ENCODE results near the gene SETBP1.

SETBP1 gene

DNA sequence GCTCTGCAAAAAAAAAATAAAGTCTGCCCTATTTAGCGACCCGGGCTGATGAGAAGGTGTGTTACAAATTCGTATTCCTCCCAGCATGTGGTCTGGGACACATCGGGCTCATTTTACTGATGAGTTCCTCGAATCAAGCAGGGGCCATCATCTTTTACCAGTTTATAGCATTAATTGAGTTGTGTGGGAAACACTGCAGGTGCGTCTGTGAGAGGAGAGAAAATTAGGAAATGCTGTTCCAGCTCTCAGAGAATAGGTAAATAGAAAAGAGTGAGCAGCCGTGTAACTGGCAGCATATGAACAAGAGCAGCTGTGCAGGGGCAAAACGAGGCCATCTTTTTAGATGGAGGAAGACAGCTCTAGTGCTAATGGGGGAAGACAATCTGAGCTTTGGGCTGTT is 216.7 kb downstream of the SETBP1 start:
- TF ChIP-seq Cebpa-rat (IDR thresholded peaks at IDR 0.05), result no peak

GRCh38 chr18:44897816-44898215 is 217.1 kb downstream of the SETBP1 start:
- H4K20me1 ChIP-seq, result no peaks in the 10 kb centered on the region
- no peak for TF ChIP-seq Cebpa-rat (IDR thresholded peaks at IDR 0.05)
- H3K27ac ChIP-seq, result no peak overlapping the region
- no peaks in the 10 kb centered on the region for H3K36me3 ChIP-seq
- no peaks in the 10 kb centered on the region for H3K9me3 ChIP-seq
- H3K27me3 ChIP-seq, result no peaks in the 10 kb centered on the region
- peaks cover 15% of the 10 kb centered on the region for H3K4me1 ChIP-seq
- no peak overlapping the region for H3K4me3 ChIP-seq
- no peak overlapping the region for H3K9ac ChIP-seq
- no peak overlapping the region for H3K4me2 ChIP-seq

More for the DNA sequence above, 216.7 kb downstream of the SETBP1 start:
- no peak overlapping the region for H3K9ac ChIP-seq
- H3K4me1 ChIP-seq, result peaks cover 15% of the 10 kb centered on the region
- no peaks in the 10 kb centered on the region for H3K27me3 ChIP-seq
- H3K27ac ChIP-seq, result no peak overlapping the region
- H3K4me2 ChIP-seq, result no peak overlapping the region
- no peaks in the 10 kb centered on the region for H4K20me1 ChIP-seq
- H3K9me3 ChIP-seq, result 0 out of 2 replicates have a peak, but pooled peaks cover under 1% of the 10 kb centered on the region
- H3K4me3 ChIP-seq, result no peak overlapping the region
- no peaks in the 10 kb centered on the region for H3K36me3 ChIP-seq

DNA sequence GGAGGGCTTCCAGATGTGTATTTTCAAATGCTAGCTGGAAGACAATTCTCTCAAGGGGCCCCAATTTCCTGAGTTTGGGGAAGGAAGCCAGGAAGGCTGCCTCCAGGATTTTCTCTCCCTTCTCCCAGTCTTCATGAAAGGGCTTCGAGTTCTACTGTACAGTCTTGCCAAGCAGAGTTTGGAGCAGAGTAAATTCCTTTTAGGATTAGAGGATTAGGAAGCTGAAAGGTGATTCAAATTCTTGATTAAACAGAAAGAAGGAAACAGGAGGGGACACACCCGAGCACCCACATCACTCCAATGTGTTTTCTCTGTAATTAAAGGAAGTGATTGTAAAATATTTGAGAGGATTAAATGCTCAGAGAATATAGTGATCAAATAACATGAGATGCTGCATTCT is 217.8 kb downstream of the SETBP1 start:
- Histone ChIP-seq H4K20me1 (no peaks in the 10 kb centered on the region), H3K4me3 (no peak overlapping the region), H3K36me3 (no peaks in the 10 kb centered on the region), H3K27me3 (no peaks in the 10 kb centered on the region), H3K9ac (no peak overlapping the region), H3K4me1 (peaks cover 15% of the 10 kb centered on the region), H3K4me2 (no peak overlapping the region), H3K27ac (no peak overlapping the region), H3K9me3 (no peaks in the 10 kb centered on the region)
- TF ChIP-seq Cebpa-rat (IDR thresholded peaks at IDR 0.05), result no peak

DNA sequence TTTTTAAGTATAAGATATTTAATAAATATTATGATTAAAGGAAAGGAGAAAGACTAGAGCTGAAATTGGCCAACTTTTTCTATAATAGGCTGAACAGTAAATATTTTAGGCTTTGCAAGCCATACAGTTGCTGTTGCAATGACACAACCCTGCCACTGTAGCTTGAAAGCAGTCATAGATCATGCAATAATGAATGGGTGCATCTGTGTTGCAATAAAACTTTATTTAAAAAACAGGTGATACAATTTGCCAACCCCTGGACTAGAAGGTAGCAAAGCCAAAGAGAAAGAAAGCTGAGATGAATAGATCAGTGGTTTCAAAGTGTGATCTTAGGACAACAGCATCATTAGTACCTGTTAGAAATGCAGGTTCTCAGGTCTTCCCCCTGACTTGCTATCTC is 219.1 kb downstream of the SETBP1 start:
- Histone ChIP-seq H3K36me3 (no peaks in the 10 kb centered on the region), H3K27ac (no peak overlapping the region), H3K9me3 (peaks cover 4% of the 10 kb centered on the region; the same call in 1 of the 2 replicates), H4K20me1 (no peaks in the 10 kb centered on the region), H3K4me3 (no peak overlapping the region), H3K27me3 (no peaks in the 10 kb centered on the region), H3K4me2 (no peak overlapping the region), H3K9ac (no peak overlapping the region), H3K4me1 (peaks cover 15% of the 10 kb centered on the region)
- no peak for TF ChIP-seq Cebpa-rat (IDR thresholded peaks at IDR 0.05)

- H3K27me3 ChIP-seq, result no peaks in the 10 kb centered on the region
- H3K9me3 ChIP-seq, result peaks cover 4% of the 10 kb centered on the region; the same call in 1 of the 2 replicates
- no peak overlapping the region for H3K27ac ChIP-seq
- H4K20me1 ChIP-seq, result no peaks in the 10 kb centered on the region
- H3K4me3 ChIP-seq, result no peak overlapping the region
- peaks cover 12% of the 10 kb centered on the region for H3K4me1 ChIP-seq
- H3K36me3 ChIP-seq, result no peaks in the 10 kb centered on the region
- H3K4me2 ChIP-seq, result peak overlapping the region; percentile 58
- no peak overlapping the region for H3K9ac ChIP-seq
- no peak for TF ChIP-seq Cebpa-rat (IDR thresholded peaks at IDR 0.05)
Measured at GRCh38 chr18:44900627-44901026, 219.9 kb downstream of the SETBP1 start.

DNA sequence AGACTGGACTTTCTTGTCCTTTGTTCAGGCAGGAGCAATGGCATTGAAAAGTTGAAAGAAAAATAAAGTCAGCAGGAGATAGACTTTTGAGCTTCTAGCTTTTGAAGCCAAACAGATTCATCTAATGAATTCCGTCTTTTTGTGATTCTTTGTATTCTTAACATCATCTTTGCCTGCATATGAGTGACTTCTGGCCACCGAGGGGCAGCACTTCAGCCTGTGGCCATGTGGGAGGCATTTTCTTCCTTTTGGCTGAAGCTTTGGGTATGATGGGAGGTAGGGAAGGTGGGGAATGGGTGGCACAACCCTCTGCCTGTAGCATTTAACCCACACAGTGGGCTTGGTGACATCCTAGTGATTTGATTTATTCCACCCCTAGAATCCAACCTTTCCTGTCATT is 220.6 kb downstream of the SETBP1 start:
- TF ChIP-seq Cebpa-rat (IDR thresholded peaks at IDR 0.05), result no peak
- no peak overlapping the region for H3K4me2 ChIP-seq
- no peak overlapping the region for H3K4me3 ChIP-seq
- peaks cover 4% of the 10 kb centered on the region; the same call in 1 of the 2 replicates for H3K9me3 ChIP-seq
- H3K27me3 ChIP-seq, result no peaks in the 10 kb centered on the region
- no peaks in the 10 kb centered on the region for H3K36me3 ChIP-seq
- H3K4me1 ChIP-seq, result peaks cover 12% of the 10 kb centered on the region
- H4K20me1 ChIP-seq, result no peaks in the 10 kb centered on the region
- H3K27ac ChIP-seq, result no peak overlapping the region
- no peak overlapping the region for H3K9ac ChIP-seq

DNA sequence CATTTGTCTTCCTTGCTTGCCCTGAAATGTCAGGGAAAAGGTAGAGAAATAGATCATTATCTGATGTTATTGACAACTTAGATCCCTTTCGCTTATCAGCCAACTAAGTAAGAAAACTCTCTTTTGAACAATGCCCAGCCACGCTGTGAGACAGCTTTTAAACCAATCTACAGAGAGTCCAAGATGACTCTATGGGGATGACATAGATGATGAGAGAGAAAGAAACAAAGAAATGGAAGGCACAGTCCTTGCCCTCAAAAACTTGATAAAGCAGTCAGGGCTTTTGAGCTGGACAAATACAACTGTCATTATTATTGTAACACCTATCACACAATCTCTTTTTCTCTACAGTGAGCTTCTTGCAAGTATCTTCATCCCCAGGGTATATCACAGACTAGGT is 222.6 kb downstream of the SETBP1 start:
- TF ChIP-seq Cebpa-rat (IDR thresholded peaks at IDR 0.05), result no peak
- H3K9ac ChIP-seq, result no peak overlapping the region
- peaks cover 4% of the 10 kb centered on the region; the same call in 1 of the 2 replicates for H3K9me3 ChIP-seq
- no peaks in the 10 kb centered on the region for H4K20me1 ChIP-seq
- H3K4me1 ChIP-seq, result peaks cover 12% of the 10 kb centered on the region
- no peaks in the 10 kb centered on the region for H3K36me3 ChIP-seq
- no peak overlapping the region for H3K4me2 ChIP-seq
- no peaks in the 10 kb centered on the region for H3K27me3 ChIP-seq
- H3K27ac ChIP-seq, result no peak overlapping the region
- no peak overlapping the region for H3K4me3 ChIP-seq

DNA sequence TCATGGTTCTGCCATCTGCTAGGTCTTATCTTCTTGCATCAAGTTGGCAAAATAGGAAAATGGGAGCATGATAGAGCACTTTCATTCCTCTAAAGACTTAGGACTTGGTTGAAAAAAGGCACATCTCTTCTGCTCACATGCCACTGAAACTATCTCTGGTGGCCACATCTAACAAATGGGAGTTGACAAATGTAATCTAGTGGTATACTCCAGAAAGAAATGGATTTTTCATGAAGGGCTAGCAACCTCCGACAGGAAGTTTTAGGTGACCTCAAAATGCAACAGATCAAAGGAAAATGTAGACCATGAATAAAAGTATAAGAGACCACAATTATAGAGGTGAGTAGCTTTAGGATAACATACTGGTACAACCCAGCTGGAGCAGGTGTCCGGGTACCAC is 224.1 kb downstream of the SETBP1 start:
- H3K4me3 ChIP-seq, result no peak overlapping the region
- peaks cover 25% of the 10 kb centered on the region for H3K4me1 ChIP-seq
- H3K27me3 ChIP-seq, result no peaks in the 10 kb centered on the region
- no peaks in the 10 kb centered on the region for H4K20me1 ChIP-seq
- H3K36me3 ChIP-seq, result no peaks in the 10 kb centered on the region
- no peak overlapping the region for H3K4me2 ChIP-seq
- H3K9me3 ChIP-seq, result peaks cover 4% of the 10 kb centered on the region; the same call in 1 of the 2 replicates
- H3K27ac ChIP-seq, result no peak overlapping the region
- TF ChIP-seq Cebpa-rat (IDR thresholded peaks at IDR 0.05), result no peak
- no peak overlapping the region for H3K9ac ChIP-seq

- Histone ChIP-seq H3K4me3 (no peak overlapping the region), H3K36me3 (no peaks in the 10 kb centered on the region), H3K4me2 (peak overlapping the region; percentile 76), H3K4me1 (peaks cover 58% of the 10 kb centered on the region), H4K20me1 (no peaks in the 10 kb centered on the region), H3K9me3 (peaks cover 4% of the 10 kb centered on the region; the same call in 1 of the 2 replicates), H3K27me3 (no peaks in the 10 kb centered on the region), H3K27ac (peak overlapping the region; percentile 50; the same call in 1 of the 2 replicates), H3K9ac (peak overlapping the region; percentile 43; the same call in 1 of the 2 replicates)
- TF ChIP-seq Cebpa-rat (IDR thresholded peaks at IDR 0.05), result no peak
Measured at GRCh38 chr18:44909191-44909719, 228.6 kb downstream of the SETBP1 start.

- Histone ChIP-seq H3K36me3 (no peaks in the 10 kb centered on the region), H3K27ac (no peak overlapping the region), H3K4me3 (no peak overlapping the region), H3K9ac (no peak overlapping the region), H3K27me3 (no peaks in the 10 kb centered on the region), H4K20me1 (no peaks in the 10 kb centered on the region), H3K9me3 (no peaks in the 10 kb centered on the region), H3K4me1 (peaks cover 67% of the 10 kb centered on the region), H3K4me2 (peak overlapping the region; percentile 79)
- TF ChIP-seq Cebpa-rat (IDR thresholded peaks at IDR 0.05), result no peak
Measured at GRCh38 chr18:44911260-44911659, 230.6 kb downstream of the SETBP1 start.
